Glutamatergic neuron (in vitro differentiated cells): ENCODE measurements around the gene ITGBL1. TPM values are rescaled to one million over a fixed set of nuclear protein-coding genes. Genes with fewer than 3 reads are reported as not detected.
"Not testable (repeated sequence)": the region's sequence is repeated elsewhere in the genome, so short reads cannot be mapped to it uniquely, and the experiment has no call there.

Experiments
- DNase-seq: peaks from one replicate; pipeline ENCODE4 v3.0.0; 2022
- H3K27ac Mint-ChIP-seq: one replicate; pipeline ENCODE4 v1.8.0; 2020; ENCODE audit warnings: mild to moderate bottlenecking, mixed read lengths, inconsistent platforms; ENCODE audit not compliant: unreplicated experiment
- H3K27me3 Mint-ChIP-seq: one replicate; pipeline ENCODE4 v1.8.0; 2020; ENCODE audit warnings: mild to moderate bottlenecking, moderate library complexity, mixed read lengths, inconsistent platforms; ENCODE audit not compliant: unreplicated experiment
- H3K36me3 Mint-ChIP-seq: one replicate; pipeline ENCODE4 v1.8.0; 2020; ENCODE audit warnings: mild to moderate bottlenecking, mixed read lengths, inconsistent platforms; ENCODE audit not compliant: unreplicated experiment
- H3K4me1 Mint-ChIP-seq: one replicate; pipeline ENCODE4 v1.8.0; 2020; ENCODE audit warnings: mild to moderate bottlenecking, low read depth, mixed read lengths, inconsistent platforms; ENCODE audit not compliant: unreplicated experiment
- H3K4me3 Mint-ChIP-seq: one replicate; pipeline ENCODE4 v1.8.0; 2020; ENCODE audit warnings: mild to moderate bottlenecking, mixed read lengths, inconsistent platforms; ENCODE audit not compliant: unreplicated experiment
- H3K9me3 Mint-ChIP-seq: one replicate; pipeline ENCODE4 v1.8.0; 2020; ENCODE audit warnings: mild to moderate bottlenecking, moderate library complexity, mixed read lengths, inconsistent platforms; ENCODE audit not compliant: unreplicated experiment
- CTCF ChIP-seq: fragments of 200-600 bp; sonication (generic); IDR thresholded peaks from one replicate; pipeline ENCODE4 v1.5.0; 2021; ENCODE audit not compliant: partially characterized antibody, unreplicated experiment
- total RNA-seq: library from RNA; stranded (reverse); fragmentation: NEBNext Ultra II Directional; extraction: Animal tissue kit (Norgen Biotek cat#: 25700); gene quantifications from one replicate; pipeline ENCODE4 v1.2.1, GENCODE V29; 2021; ENCODE audit not compliant: unreplicated experiment

The ITGBL1 gene
- total RNA-seq, 1 donor from 2014 or later = not detected

- H3K27me3 Mint-ChIP-seq = no peaks in the 10 kb centered on the region
- H3K36me3 Mint-ChIP-seq = no peaks in the 10 kb centered on the region
- H3K9me3 Mint-ChIP-seq = no peaks in the 10 kb centered on the region
- no peaks in the 10 kb centered on the region for H3K4me1 Mint-ChIP-seq
- no peak overlapping the region for H3K27ac Mint-ChIP-seq
- no peak overlapping the region for H3K4me3 Mint-ChIP-seq
- DNase-seq = no peak
- TF ChIP-seq CTCF = no peak
Measured at GRCh38 chr13:101536079-101536478, 83.6 kb downstream of the ITGBL1 start.

GRCh38 chr13:101544544-101544943, 92.1 kb downstream of the ITGBL1 start:
- not testable (repeated sequence) for H3K36me3 Mint-ChIP-seq

GRCh38 chr13:101544979-101545378, 92.5 kb downstream of the ITGBL1 start:
- TF ChIP-seq CTCF = no peak
- no peak overlapping the region for H3K27ac Mint-ChIP-seq
- no peaks in the 10 kb centered on the region for H3K36me3 Mint-ChIP-seq
- no peaks in the 10 kb centered on the region for H3K9me3 Mint-ChIP-seq
- H3K4me3 Mint-ChIP-seq = no peak overlapping the region
- DNase-seq = no peak
- H3K27me3 Mint-ChIP-seq = no peaks in the 10 kb centered on the region
- peaks cover 2% of the 10 kb centered on the region for H3K4me1 Mint-ChIP-seq

More at GRCh38 chr13:101544544-101544943, 92.1 kb downstream of the ITGBL1 start:
- H3K4me1 Mint-ChIP-seq, H3K4me3 Mint-ChIP-seq, H3K27me3 Mint-ChIP-seq, DNase-seq, H3K9me3 Mint-ChIP-seq, H3K27ac Mint-ChIP-seq: not testable (repeated sequence)

- Mint-ChIP-seq H3K4me1 (peaks cover 2% of the 10 kb centered on the region), H3K27me3 (no peaks in the 10 kb centered on the region), H3K4me3 (no peak overlapping the region), H3K9me3 (no peaks in the 10 kb centered on the region), H3K27ac (no peak overlapping the region), H3K36me3 (no peaks in the 10 kb centered on the region)
- DNase-seq = no peak
- TF ChIP-seq CTCF = no peak
Measured at GRCh38 chr13:101545521-101545920, 93.0 kb downstream of the ITGBL1 start.

GRCh38 chr13:101552286-101552685, 99.8 kb downstream of the ITGBL1 start:
- Mint-ChIP-seq H3K27me3 (peaks cover 1% of the 10 kb centered on the region), H3K27ac (no peak overlapping the region), H3K9me3 (peaks cover 4% of the 10 kb centered on the region), H3K36me3 (no peaks in the 10 kb centered on the region), H3K4me1 (peaks cover 10% of the 10 kb centered on the region), H3K4me3 (no peak overlapping the region)
- TF ChIP-seq CTCF = no peak
- no peak for DNase-seq

- H3K9me3 Mint-ChIP-seq = peaks cover 4% of the 10 kb centered on the region
- H3K4me1 Mint-ChIP-seq = peaks cover 10% of the 10 kb centered on the region
- TF ChIP-seq CTCF = no peak
- H3K4me3 Mint-ChIP-seq = no peak overlapping the region
- DNase-seq = no peak
- peaks cover 1% of the 10 kb centered on the region for H3K27me3 Mint-ChIP-seq
- no peaks in the 10 kb centered on the region for H3K36me3 Mint-ChIP-seq
- H3K27ac Mint-ChIP-seq = no peak overlapping the region
Measured at GRCh38 chr13:101552786-101553185, 100.3 kb downstream of the ITGBL1 start.
